A549 treated with CpdA at 1 μM for 4 hours (cell line): ENCODE data around the gene WDR74. TPM values are rescaled to one million over a fixed set of nuclear protein-coding genes. Genes with fewer than 3 reads are reported as not detected.

Experiments used
- total RNA-seq: library from RNA; stranded (reverse); fragments of 200-300 nt; extraction: Qiagen RNA extraction; gene quantifications from 5 replicates; pipeline ENCODE4 v1.2.3, GENCODE V29; 2022; ENCODE audit warnings: low read depth

Gene WDR74
- 74.7 to 85.8 TPM (median 82.6 TPM) in 5 replicates for total RNA-seq

DNA sequence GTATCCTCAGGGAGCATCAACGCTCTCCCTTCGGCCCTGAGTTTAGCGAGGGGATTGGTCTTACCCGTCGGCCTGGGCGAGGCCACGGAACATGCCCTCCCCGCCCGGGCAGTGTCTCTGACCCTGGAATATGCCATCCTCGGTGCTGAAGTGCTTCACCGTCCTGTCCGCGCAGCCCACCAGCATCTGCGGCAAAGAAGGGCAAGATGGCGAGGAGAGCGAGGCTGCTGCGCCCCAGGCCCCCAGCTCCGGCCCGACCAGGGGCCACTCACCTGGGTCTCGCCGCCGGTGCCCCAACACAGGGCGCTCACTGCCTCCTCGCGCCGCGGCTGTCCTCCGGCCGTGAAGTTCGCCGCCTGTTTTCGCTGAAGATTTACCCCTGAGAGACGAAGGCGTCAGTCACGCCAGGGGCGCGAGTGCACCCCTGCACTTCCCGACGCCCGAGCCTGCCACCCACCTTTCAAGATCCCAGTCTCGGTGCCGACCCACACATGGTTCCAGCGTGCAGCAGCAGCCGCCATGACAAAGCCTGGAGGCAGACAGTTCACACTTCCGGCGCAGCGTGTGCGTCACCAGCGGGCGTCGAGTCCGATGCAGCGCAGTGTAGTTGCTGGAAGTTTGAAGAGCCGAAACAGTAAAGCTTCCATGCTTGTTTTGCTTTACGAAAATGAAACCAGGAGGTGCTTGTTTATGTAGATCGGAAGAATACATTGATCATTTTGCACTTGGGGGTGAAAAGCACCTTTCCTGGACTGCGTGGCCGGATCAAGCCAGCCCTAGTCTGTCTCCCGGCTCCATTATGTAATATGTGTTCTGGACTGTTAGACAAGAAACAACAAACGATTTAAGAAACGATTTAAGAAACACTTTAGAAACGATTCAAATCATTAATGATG is at the start of gene WDR74:
TSS of gene WDR74 (minus strand) at position 541 of the 896 bp plus-strand sequence. CDS start at position 521, 20 bp downstream.

DNA sequence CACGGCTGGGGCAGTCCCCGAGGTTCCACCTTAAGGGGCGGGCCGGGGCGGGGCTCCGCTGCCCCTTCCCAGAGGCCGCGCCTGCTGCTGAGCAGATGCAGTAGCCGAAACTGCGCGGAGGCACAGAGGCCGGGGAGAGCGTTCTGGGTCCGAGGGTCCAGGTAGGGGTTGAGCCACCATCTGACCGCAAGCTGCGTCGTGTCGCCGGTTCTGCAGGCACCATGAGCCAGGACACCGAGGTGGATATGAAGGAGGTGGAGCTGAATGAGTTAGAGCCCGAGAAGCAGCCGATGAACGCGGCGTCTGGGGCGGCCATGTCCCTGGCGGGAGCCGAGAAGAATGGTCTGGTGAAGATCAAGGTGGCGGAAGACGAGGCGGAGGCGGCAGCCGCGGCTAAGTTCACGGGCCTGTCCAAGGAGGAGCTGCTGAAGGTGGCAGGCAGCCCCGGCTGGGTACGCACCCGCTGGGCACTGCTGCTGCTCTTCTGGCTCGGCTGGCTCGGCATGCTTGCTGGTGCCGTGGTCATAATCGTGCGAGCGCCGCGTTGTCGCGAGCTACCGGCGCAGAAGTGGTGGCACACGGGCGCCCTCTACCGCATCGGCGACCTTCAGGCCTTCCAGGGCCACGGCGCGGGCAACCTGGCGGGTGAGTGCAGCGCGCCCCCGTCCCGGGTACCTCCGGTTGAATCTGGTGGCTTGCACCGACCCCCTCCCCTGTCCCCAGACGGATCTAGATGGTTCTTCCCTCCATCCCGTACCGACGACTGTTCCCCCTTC is 41.6 kb upstream of the WDR74 start, which contains the start of gene SLC3A2:
TSS of gene SLC3A2 (plus strand) at position 94 of the 776 bp plus-strand sequence. CDS start at position 222, 128 bp downstream.

DNA sequence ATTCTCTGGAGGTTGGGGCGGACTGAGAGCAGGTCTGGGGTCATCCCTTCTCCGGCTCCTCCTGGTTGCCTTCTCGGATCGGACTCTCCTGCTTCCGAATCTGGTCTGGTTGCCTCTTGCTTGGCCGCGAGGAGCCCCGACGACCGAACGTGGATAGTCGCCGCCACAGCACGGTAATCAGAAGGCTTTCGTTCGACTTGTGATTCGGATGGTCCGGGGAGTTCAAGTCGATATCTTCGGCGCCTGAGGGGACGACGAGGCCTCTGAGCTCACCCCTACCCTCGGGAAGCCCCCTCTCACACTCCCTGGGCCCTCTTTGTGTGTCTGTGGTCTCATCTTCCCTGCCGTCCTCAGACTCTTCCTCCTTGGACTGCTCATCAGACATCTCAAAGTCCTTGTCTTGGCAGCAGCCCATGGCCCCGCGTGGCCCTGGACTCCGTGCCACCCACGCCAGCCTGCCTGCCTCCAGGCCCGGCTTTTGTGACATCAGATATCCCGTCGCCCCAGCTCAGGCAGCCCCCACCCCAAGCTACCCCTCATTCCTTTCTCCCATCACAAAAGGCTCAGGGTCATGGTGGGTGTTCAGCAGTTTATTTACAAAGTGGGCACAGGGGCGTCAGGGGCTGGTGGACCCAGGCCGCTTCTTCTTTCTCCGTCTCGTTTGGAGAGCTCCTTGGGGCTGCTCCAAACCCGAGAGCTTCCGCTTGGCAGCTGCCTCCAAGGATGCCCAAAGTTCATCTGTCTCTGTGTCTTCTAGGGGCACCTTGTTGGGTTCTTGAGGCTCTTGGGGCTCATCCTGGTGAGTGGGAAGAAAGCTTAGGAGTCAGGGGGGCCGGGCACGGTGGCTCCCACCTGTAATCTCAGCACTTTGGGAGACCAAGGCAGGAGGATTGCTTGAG is 6.8 kb downstream of the WDR74 start, which contains the start of gene TEX54:
TSS of gene TEX54 (minus strand) at position 506 of the 899 bp plus-strand sequence.

DNA sequence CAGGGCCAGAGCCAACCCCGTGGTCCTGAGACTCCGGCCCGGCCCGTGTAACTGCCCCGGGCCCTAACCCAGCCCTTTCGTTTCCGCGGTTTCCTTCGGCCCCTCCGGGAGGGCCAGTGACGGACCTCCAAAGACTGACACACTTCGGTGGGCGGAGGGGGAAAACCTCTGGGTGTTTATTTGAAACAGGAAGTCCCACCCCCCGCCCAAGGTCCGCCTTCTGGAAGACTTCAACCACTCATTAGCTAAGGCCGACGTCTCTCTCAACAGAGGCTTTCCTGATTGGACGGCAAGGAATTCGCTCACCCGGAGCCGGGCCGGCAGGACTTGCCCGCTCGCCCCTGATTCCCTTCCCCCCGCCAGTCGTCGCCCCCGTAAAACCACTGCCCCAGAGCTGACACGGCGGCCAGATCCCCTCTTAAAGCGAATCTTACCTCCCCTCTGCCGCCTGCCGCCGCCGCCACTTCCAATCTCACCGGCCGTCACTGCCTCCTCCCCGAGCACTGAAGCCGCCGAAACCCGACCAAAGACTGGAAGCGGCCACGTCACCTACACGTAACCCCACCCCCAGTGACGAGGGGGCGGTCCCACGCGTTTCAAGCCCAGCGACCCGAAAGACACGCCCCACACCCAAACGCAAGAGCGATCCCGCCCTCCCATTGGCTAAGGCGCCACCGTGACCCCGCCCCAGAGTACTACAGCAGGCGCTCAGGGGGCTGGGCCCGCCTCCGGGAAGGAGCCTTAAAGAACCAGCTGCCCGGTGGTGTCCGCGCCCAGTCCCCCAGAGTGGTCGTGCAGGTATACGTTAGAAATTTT is 7.7 kb downstream of the WDR74 start, which contains the start of gene STX5:
TSS of gene STX5 (minus strand) at position 532 of the 816 bp plus-strand sequence. CDS start 808 bp downstream, outside the sequence.

DNA sequence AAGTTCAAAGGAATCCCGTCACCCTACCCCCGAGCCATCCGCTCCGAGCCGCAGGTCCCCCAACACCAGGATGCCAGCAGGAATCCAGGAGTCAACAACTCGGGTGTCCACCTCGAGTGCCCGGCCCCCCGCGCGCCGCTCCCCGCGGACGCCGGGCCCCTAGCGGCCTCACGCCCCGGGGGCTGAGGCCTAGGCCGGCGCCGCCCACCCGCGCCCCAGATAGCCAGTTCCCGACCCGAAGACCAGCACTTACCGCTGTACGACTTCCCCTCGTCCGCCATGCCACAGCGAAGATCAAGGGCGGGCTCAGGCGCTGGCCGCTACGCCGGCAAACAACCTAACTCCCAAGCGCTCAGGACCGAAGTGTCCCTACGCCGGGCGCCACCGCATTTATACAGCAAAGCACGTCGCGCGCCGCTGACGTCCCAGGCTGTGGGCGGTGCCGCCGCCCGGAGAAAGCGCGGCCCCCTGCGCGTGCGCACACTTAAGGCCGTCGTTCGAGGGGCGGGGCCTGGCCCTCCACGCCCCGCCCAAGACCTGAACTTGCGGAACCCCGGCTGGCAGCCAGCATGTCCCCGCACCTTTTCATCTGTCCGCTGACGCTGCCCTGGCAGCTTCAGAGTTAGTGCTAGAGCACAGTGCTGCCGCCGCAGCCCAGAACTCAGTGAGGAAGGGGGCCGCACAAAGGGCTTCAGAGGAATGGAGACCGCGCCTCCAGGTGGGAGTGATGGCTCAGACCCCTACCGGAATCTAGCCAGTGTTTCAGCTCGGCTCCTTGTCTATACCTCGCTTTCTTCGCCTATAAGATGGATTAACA is 34.1 kb downstream of the WDR74 start, which contains the start of gene NXF1:
TSS of gene NXF1 (minus strand) at position 365 of the 817 bp plus-strand sequence. CDS start at position 281, 84 bp downstream.

DNA sequence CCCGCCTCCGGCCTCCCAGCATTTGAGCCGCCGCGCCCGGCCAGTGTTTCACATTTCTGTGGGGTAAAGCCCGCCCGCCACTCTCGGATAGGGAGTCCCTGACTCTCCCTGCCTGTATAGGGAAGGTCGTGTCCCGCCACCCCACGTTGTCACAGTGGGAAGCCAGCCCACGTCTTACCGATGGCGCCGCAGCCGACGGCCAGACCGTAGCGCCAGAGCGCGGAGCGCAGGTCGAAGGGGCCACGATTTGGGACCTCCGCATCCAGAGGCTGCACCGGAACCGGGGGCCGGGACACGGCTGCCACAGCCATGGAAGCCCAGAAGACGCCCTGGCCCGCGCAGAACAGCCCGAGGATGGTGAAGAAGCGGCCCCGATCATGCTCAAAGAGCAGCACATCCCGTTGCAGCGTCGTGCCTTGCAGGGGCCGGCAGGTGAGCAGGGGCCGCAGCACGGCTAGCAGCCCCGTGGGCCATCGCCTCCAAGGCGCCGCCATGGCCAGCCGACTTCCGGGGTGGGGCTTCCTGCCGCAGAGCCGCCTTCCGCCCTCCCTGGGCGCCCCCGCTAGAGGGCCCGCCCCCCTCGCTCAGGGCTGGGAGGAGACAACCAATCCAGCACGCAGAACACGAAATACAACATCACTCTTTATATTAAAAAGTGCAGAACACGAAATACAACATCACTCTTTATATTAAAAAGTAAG is 47.7 kb downstream of the WDR74 start, which contains the start of gene TMEM223:
TSS of gene TMEM223 (minus strand) at position 506 of the 701 bp plus-strand sequence. CDS start at position 494, 12 bp downstream.

DNA sequence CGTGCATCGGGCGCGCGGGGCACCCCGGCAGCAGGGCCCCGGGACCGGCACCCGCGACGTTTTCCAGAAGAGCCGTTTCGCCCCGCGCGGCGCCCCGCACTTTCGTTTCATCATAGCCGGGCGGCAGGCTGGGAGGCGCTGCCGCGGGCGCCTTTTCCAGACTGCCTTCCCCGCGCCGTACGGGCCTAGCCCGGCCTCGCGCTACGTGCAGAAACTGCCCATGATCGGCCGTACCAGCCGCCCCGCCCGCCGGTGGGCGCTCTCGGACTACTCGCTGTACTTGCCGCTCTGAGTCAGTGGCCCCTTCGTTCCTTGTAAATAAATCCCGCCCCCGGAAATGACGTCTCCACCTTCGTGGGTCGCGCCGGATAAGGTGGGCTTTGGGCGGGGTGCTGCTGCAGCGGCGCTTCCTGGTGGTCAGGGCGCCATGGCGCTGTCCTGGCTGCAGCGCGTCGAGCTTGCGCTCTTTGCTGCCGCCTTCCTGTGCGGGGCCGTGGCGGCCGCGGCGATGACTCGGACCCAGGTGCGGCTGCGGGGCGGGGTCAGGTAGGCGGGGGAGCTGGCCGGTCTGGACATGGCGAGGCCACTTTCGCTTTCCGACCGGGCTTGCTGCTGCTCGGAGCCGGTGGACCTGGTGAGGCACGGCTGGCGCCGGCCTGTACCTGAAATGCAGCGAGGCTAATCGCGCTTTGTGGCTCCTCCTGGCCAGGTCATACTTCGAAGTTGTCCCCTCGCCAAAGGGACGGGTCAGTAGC is 52.2 kb downstream of the WDR74 start, which contains the start of gene TMEM179B:
TSS of gene TMEM179B (plus strand) at position 398 of the 755 bp plus-strand sequence. CDS start at position 428, 30 bp downstream.

Other genes with a start within 250 kb of the WDR74 start
- 12.6 to 16.4 TPM (median 14.7 TPM) in 5 replicates for gene TUT1, start 248.1 kb downstream of the WDR74 start, total RNA-seq
- gene MTA2, start 237.7 kb downstream of the WDR74 start, total RNA-seq: 85.5 to 90.4 TPM (median 87.7 TPM) in 5 replicates
- gene EML3, start 226.8 kb downstream of the WDR74 start, total RNA-seq: 17.7 to 28.3 TPM (median 25.4 TPM) in 5 replicates
- 2.2 to 4.7 TPM (median 4.0 TPM) in 5 replicates for gene ROM1, start 226.3 kb downstream of the WDR74 start, total RNA-seq
- 43.0 to 56.7 TPM (median 55.6 TPM) in 5 replicates for gene B3GAT3, start 217.6 kb downstream of the WDR74 start, total RNA-seq
- 243 to 281 TPM (median 269 TPM) in 5 replicates for gene GANAB, start 193.0 kb downstream of the WDR74 start, total RNA-seq
- gene INTS5, start 186.3 kb downstream of the WDR74 start, total RNA-seq: 16.8 to 22.4 TPM (median 21.8 TPM) in 5 replicates
- gene C11orf98, start 174.4 kb downstream of the WDR74 start, total RNA-seq: 136 to 160 TPM (median 145 TPM) in 5 replicates
- gene CSKMT, start 174.3 kb downstream of the WDR74 start, total RNA-seq: 11.7 to 17.3 TPM (median 13.5 TPM) in 5 replicates
- 23.9 to 36.7 TPM (median 32.9 TPM) in 5 replicates for gene UQCC3, start 167.9 kb downstream of the WDR74 start, total RNA-seq
- gene LBHD1, start 167.3 kb downstream of the WDR74 start, total RNA-seq: 4.0 to 5.2 TPM (median 5.0 TPM) in 5 replicates
- 113 to 129 TPM (median 124 TPM) in 5 replicates for gene UBXN1, start 160.5 kb downstream of the WDR74 start, total RNA-seq
- gene LRRN4CL, start 150.1 kb downstream of the WDR74 start, total RNA-seq: 0.08 to 0.12 TPM (median 0.10 TPM) in 3 of 5 replicates, not detected in the others
- 55.9 to 81.0 TPM (median 72.4 TPM) in 5 replicates for gene BSCL2, start 132.2 kb downstream of the WDR74 start, total RNA-seq
- 0.08 TPM in 1 of 5 replicates, not detected in the others for gene GNG3, start 131.9 kb downstream of the WDR74 start, total RNA-seq
- 37.0 to 43.4 TPM (median 42.3 TPM) in 5 replicates for gene HNRNPUL2, start 112.1 kb downstream of the WDR74 start, total RNA-seq
- gene TTC9C, start 111.1 kb downstream of the WDR74 start, total RNA-seq: 32.4 to 38.1 TPM (median 35.4 TPM) in 5 replicates
- 0.97 to 2.2 TPM (median 1.4 TPM) in 5 replicates for gene ZBTB3, start 85.4 kb downstream of the WDR74 start, total RNA-seq
- 164 to 200 TPM (median 184 TPM) in 5 replicates for gene POLR2G, start 78.0 kb downstream of the WDR74 start, total RNA-seq
- 13.6 to 17.9 TPM (median 16.1 TPM) in 5 replicates for gene TAF6L, start 68.2 kb downstream of the WDR74 start, total RNA-seq
- 67.5 to 93.2 TPM (median 88.1 TPM) in 5 replicates for gene TMEM179B, start 52.2 kb downstream of the WDR74 start, total RNA-seq
- gene TMEM223, start 47.6 kb downstream of the WDR74 start, total RNA-seq: 19.1 to 31.3 TPM (median 28.3 TPM) in 5 replicates
- 48.0 to 61.2 TPM (median 57.6 TPM) in 5 replicates for gene NXF1, start 34.1 kb downstream of the WDR74 start, total RNA-seq
- gene STX5, start 7.5 kb downstream of the WDR74 start, total RNA-seq: 19.8 to 29.3 TPM (median 27.5 TPM) in 5 replicates
- gene TEX54, start 6.7 kb downstream of the WDR74 start, total RNA-seq: not detected in 5 replicates
- gene SLC3A2, start 41.3 kb upstream of the WDR74 start, total RNA-seq: 884 to 1,045 TPM (median 1,010 TPM) in 5 replicates
- gene CHRM1, start 81.8 kb upstream of the WDR74 start, total RNA-seq: 0.06 to 0.20 TPM in 2 of 5 replicates, not detected in the others
- gene SLC22A6, start 145.4 kb upstream of the WDR74 start, total RNA-seq: not detected in 5 replicates
- gene SLC22A8, start 176.3 kb upstream of the WDR74 start, total RNA-seq: not detected in 5 replicates